ENCODE measurements around the gene WDFY4.

WDFY4 gene

DNA sequence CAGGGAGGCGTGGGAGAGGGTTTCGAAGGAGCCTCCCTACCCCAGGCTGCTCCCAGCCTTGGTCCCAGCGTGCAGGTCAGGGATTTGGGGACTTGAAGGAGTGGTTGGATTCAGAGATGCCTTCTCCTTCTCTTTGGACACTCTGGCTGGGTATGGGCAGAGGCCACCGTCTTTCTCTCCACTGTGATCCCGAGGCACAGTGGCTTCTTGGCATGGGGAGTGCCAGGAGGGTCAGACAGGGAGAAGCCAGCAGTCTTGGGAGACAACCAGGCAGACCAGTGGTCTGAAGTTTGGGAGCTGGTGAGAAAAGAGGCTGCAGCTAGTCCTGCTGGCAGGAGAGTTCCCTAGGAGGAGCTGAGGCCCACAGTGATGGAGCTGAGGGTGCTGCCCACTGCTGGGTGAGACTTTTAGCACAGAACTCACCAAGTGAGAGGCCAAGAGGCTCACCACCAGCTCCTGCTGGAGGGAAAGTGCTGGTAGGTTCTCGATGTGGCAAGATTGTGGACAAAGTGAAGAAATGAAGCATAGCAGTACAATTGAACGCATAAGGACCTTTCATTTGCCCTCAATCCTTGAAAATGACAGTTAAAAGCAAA lies 35.2 kb upstream of the WDFY4 start:
- POLR2A ChIA-PET, result no interaction called here
- DNase-seq (ENCODE audit: extremely low spot score), result no peak
- CTCF ChIA-PET, result no interaction called here
- TF ChIP-seq SUZ12 (IDR thresholded peaks at IDR 0.05) (no peak), FOXK2 (IDR thresholded peaks at IDR 0.05) (no peak), FOXA1 (IDR thresholded peaks at IDR 0.05) (no peak), LEF1 (IDR thresholded peaks at IDR 0.05; ENCODE audit: borderline replicate concordance) (no peak), FOXM1 (IDR thresholded peaks at IDR 0.05; ENCODE audit: borderline replicate concordance) (no peak), PKNOX1 (IDR thresholded peaks at IDR 0.05) (no peak), L3MBTL2 (conservative IDR thresholded peaks at IDR 0.05) (no peak), ARNT (IDR thresholded peaks at IDR 0.05) (no peak), BHLHE40 (IDR thresholded peaks at IDR 0.05; ENCODE audit: borderline replicate concordance) (no peak), SP1 (IDR thresholded peaks at IDR 0.05) (no peak), CTBP1 (IDR thresholded peaks at IDR 0.05; ENCODE audit: borderline replicate concordance) (no peak), ZNF384 (IDR thresholded peaks at IDR 0.05) (no peak), ELF4 (IDR thresholded peaks at IDR 0.05) (no peak), HDGF (IDR thresholded peaks at IDR 0.05; ENCODE audit: borderline replicate concordance) (no peak), NFRKB (IDR thresholded peaks at IDR 0.05) (no peak), TARDBP (IDR thresholded peaks at IDR 0.05) (no peak)

- TF ChIP-seq CTBP1 (IDR thresholded peaks at IDR 0.05; ENCODE audit: borderline replicate concordance), result no peak
- DNase-seq (ENCODE audit: extremely low spot score), result no peak
- ChIA-PET POLR2A (no interaction called here), CTCF (no interaction called here)
Measured at GRCh38 chr10:48651293-48651692, 33.4 kb upstream of the WDFY4 start.

- CTCF ChIA-PET, result no interaction called here
- POLR2A ChIA-PET, result no interaction called here
- no peak for DNase-seq (ENCODE audit: extremely low spot score)
- TF ChIP-seq PKNOX1 (IDR thresholded peaks at IDR 0.05), result no peak
- no peak for TF ChIP-seq ZNF384 (IDR thresholded peaks at IDR 0.05)
- TF ChIP-seq L3MBTL2 (conservative IDR thresholded peaks at IDR 0.05), result no peak
- no peak for TF ChIP-seq BHLHE40 (IDR thresholded peaks at IDR 0.05; ENCODE audit: borderline replicate concordance)
- TF ChIP-seq TARDBP (IDR thresholded peaks at IDR 0.05), result no peak
- no peak for TF ChIP-seq HDGF (IDR thresholded peaks at IDR 0.05; ENCODE audit: borderline replicate concordance)
- no peak for TF ChIP-seq FOXA1 (IDR thresholded peaks at IDR 0.05)
- no peak for TF ChIP-seq NFRKB (IDR thresholded peaks at IDR 0.05)
- TF ChIP-seq CTBP1 (IDR thresholded peaks at IDR 0.05; ENCODE audit: borderline replicate concordance), result no peak
Measured at GRCh38 chr10:48651839-48652238, 32.8 kb upstream of the WDFY4 start.

DNA sequence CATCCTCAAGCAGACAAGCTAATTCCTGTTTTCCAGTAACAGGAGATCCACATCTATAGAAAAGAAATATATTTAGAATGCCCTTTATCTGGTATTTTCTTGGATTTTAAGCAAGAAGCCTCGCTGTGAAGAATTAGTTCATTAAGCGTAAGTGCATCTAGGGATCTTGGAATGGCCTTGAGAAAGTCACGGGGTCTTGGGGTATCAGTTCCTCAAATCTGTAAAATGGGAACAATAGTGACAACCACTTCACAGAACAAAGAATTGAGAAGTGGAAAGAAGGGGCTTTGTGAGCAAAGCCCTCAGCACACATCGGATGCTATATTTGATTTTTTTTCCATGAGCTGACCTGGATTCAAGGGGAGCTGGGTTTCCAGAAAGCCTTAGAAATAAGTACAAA lies 32.3 kb upstream of the WDFY4 start:
- ChIA-PET CTCF (no interaction called here), POLR2A (no interaction called here)

GRCh38 chr10:48653347-48653746 lies 31.3 kb upstream of the WDFY4 start:
- ChIA-PET CTCF (no interaction called here), POLR2A (no interaction called here)
- TF ChIP-seq HDGF (IDR thresholded peaks at IDR 0.05; ENCODE audit: borderline replicate concordance) (no peak), FOXK2 (IDR thresholded peaks at IDR 0.05) (no peak), L3MBTL2 (conservative IDR thresholded peaks at IDR 0.05) (no peak)
- DNase-seq (ENCODE audit: extremely low spot score), result no peak

More for the DNA sequence above, 32.3 kb upstream of the WDFY4 start:
- no peak for DNase-seq (ENCODE audit: extremely low spot score)
- TF ChIP-seq TARDBP (IDR thresholded peaks at IDR 0.05) (no peak), BHLHE40 (IDR thresholded peaks at IDR 0.05; ENCODE audit: borderline replicate concordance) (no peak), SP1 (IDR thresholded peaks at IDR 0.05) (no peak), FOXA1 (IDR thresholded peaks at IDR 0.05) (no peak), ARNT (IDR thresholded peaks at IDR 0.05) (no peak), ELF4 (IDR thresholded peaks at IDR 0.05) (no peak)

- CTCF ChIA-PET, result interaction anchor here (3.2 kb wide), 1 partner anchor 291 kb away, joined by 28 read pairs; no protein-coding TSS in a partner anchor
- POLR2A ChIA-PET, result no interaction called here
- no peak for DNase-seq (ENCODE audit: extremely low spot score)
- TF ChIP-seq ZNF384 (IDR thresholded peaks at IDR 0.05) (no peak), LEF1 (IDR thresholded peaks at IDR 0.05; ENCODE audit: borderline replicate concordance) (no peak), CTBP1 (IDR thresholded peaks at IDR 0.05; ENCODE audit: borderline replicate concordance) (no peak), TARDBP (IDR thresholded peaks at IDR 0.05) (no peak), NFRKB (IDR thresholded peaks at IDR 0.05) (no peak), BHLHE40 (IDR thresholded peaks at IDR 0.05; ENCODE audit: borderline replicate concordance) (no peak), SUZ12 (IDR thresholded peaks at IDR 0.05) (no peak), FOXK2 (IDR thresholded peaks at IDR 0.05) (no peak), FOXM1 (IDR thresholded peaks at IDR 0.05; ENCODE audit: borderline replicate concordance) (no peak)
Measured at GRCh38 chr10:48653944-48654698, 30.6 kb upstream of the WDFY4 start.

Data from HEK293T (cell line).